GM21619 (cell line): Measurements from ENCODE around the gene CMTM4.

Experiments used
- ATAC-seq: cut with Tn5 transposase; IDR thresholded peaks from one replicate; pipeline ENCODE4 v1.9.1; 2021; ENCODE audit not compliant: unreplicated experiment

The CMTM4 gene

DNA sequence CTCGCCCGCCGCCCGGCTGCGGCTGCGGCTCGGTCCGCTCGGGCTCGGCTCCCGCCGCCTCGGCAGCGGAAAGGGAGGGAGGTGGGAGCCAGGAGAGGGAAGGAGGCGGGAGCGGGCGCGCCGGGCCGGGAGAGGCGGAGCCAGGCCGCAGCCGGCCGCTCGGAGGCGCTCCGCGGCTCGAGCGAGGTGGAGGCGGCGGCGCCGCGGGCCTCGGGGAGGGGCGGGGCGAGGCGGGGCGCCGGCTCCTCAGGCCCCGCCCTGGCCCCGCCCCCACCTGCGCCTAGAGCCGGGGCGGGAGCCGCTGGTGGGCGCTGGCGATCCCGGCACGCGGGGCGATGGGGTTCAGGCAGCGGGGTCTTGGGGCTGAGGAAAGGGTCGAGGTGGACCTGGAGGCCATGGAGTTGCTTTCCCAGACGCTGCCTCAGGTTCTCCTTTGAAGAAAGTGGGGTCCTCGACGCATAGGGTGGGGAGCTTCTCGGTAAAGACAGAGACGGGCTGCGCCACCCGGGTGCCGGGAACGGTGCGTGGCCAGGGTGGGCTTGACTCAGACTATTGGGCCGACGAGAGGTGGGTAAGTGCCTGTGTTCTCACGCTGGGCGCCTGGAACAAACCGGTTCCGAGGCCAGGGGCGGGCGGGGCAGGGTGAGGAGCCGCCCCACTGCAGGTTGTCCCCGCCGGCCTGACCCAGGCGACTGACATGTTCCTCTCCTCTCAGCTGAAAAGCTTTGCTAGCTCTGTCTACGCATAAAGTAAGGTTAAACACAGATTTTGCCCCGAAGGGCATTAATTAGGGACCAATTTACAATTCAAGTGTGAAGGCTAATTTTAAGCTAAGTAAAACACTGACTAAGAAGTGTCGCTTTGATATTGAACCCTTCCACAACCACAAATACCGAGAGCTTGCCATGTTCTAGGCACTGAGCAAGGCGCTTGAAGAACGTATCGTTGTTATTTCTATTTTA is at the start of gene CMTM4:
CMTM4 (minus strand) TSS at position 75 of the 962 bp plus-strand sequence. CDS start 218 bp downstream, outside the sequence.
- peak; percentile 79 for ATAC-seq

DNA sequence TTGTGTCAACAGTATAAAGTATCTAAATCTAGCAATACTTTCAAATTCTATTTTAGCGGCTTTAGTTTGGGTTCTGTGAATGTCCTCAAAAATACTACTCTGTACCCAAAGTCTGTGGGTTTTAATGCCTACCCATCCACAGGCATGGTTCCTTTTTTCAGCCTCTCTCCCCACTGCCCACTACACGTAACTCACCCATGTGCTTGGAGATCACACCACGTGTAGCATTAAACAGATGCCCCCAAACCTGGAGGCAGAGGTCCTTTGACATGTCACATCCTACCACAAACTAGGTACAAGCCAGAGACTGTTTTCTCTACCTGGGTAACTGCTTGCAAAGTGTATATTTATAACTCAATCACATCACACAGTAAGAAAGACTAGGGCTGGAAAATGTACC is 49.5 kb upstream of the CMTM4 start:
- ATAC-seq, result no peak

DNA sequence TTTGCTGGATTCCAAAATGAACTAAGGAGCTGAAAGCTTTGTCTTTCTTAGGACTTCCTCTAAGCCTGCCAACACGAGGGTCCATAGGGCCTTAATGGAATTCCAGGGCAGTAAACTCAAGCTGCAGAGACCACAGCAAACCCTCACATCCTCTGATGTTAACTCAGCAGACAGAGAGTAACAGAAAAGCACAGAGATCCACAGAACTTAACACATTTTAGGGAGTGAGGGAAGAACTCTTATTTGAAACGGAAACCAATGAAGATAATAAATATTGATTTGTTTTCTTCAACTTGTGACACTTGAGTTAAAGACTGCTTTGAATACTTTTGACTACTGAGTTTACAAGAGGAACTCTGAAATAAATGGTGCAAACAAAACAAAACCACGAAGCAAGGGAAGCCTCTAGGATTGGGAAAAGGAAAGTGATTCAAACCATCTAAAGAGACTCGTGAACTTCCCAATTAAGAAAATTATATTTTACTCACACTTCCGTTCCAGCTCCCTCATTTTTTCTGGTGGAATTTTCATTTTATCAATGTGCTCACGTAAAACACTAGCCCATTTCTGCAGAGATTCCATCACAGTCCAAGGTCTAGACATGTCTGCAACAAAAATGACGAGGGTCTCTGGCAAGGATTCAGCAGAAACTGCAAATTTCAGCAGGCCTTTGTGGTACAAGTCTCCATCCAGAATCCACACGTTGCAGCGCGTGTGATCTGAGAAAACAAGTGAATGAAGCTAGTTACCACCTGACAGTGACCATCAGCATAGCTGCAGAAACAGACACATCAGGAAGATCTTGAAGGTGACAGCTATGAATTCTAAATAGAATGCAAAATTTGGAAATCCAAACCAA is 45.6 kb upstream of the CMTM4 start:
- ATAC-seq, result no peak

DNA sequence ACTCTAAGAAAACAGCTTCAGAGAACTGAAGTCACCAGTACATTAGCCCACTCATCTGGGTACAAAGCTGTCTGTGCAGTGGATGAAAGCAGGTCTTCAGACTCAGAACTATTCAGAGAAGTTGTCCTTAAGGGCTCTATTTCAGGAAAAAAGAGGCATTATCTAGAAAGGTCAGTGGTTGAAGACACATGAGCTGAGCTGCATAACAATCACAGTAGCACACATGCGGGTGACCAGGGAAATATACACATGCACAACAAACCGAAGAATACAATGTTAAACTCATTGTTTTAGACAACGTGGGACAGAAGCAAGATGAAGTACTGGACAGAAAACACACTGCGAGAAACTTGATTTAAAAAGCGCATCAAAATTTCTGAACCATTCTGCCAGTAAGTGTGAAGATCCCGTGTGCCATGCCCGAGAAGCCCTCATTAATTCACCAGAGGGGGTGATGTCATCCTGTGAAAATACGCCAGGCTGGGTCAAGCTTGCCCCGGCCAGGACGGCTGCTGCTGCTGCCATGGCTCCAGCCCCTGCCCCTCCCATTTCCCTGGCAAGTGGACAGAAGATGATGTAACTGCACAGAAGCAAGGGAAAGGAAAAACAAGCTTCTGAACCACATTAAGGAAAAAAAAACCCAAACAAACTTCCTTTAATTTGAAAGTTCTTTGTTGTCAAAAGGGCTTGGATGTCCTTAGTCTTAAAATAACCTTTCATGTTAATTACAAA is 44.8 kb upstream of the CMTM4 start:
- no peak for ATAC-seq

DNA sequence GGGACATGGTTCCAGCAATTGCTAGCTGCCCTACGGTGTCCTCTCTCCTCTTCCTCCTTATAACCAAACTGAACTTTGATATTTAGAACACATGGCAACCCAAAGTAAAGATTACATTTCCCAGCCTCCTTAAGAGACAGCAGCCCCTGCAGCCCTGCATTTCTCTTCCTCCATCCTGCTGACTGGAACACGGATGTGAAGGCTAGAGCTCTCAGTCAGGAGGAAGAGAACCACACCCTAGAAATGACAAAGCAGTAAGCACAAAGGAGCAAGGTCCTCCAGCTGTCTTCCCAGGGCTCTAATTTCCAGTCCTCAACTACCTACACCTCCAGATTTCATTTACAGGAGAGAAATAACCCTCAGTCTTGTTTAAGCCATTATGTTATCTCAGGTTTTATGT is 44.0 kb upstream of the CMTM4 start:
- no peak for ATAC-seq

DNA sequence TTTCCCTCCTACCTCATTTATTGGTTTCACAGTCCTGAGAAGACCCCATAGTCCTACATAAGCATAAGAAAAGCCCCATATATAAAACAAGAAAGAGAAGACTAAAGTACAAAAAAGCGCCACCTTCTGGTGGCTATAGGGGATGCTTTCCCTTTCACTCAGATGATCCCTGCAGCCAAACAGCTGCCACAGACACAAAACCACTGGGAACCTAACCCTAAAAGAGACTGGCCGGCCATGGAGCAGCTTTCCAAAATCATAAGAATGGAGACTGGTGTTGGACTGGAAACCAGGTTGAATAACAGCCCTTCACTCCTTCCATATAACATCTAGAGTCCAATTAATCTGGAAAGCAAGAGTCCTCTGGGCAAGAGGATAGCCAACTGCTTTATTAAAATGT is 43.5 kb upstream of the CMTM4 start:
- ATAC-seq, result no peak

DNA sequence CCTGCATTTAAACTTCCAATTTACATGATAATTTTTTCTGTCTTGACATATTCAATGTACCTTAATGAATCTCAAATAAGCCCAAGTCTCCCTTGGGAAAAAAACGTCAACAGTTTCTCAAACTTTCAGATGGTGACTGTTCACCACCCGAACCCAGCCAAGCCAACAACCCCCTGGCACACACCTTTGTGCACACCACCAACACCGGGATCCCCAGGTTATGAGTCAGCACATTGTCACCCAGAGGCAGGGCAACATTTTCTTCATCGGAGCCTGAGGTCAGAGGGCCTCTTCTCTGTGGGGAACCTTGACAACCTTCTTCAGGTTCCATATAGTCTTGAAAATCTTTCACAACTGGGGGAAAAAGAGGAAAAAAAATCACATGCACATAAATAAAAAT is 39.3 kb upstream of the CMTM4 start:
- no peak for ATAC-seq

DNA sequence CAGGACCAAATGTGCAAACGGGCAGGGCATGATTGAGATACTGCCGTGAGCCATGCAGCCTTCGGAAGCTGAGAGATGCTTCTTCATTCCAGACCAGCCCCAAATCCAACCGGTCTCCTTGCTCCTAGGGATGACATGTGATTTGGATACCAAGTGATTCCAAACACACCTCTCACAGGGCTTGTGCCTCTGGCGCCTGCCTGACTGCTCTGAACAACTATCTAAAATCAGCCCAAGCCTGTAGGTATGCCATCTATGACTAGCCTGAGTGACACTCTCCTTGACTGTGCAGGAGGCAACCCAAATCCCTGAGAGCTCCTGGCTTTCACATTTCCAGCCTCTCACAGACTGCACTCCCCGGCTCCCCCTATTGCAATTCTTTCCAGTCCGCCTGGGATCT is 34.6 kb upstream of the CMTM4 start:
- no peak for ATAC-seq

DNA sequence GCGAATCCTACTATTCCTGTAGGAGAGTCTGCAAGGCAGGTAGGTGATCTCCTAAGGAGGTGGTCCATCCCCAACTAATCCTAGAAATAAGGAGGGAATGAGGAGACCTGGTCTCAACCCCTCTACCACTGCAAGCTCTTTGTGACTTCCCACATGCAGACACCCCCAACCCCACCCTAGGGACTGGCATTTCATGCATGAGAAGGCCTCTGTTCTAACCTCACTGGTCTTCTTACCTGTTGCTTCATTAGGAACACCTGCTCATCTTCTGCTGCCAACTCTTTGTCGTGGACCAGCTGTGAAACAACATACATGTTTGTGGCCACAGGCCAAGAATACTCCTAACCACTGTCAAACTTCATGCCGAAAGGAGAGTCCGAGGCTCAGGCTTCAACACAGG is 32.3 kb upstream of the CMTM4 start:
- ATAC-seq, result no peak

DNA sequence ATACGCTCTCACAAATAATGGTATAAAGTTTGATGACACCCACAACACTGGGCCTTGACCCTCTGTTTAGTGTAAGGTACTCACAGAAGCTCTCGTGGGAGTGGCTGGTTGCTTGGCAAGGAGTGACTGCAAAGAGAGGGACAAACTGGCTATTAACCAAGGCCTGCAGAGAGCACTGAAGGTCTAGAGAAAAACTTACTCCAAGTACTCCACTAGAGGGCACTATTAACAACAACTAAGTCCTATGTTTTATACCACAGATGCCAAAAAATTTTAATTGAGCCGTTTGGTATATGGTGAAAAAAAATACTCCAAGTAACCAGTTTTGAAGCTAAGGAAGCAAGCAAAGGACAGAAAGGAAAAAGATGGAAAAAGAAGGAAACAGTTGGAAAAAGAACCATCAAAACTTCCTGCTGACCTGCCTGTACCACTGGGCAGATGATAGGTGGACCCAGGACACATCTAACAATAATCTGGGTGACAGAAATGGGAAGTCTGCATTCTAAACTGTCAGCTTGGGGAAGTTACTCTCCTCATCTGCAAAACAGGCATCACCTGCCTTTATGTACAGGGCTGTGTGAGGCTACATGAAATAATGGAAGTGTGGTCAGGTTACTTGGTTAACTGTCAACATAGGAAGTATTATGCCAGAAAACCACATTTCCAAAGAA is 31.7 kb upstream of the CMTM4 start:
- no peak for ATAC-seq

DNA sequence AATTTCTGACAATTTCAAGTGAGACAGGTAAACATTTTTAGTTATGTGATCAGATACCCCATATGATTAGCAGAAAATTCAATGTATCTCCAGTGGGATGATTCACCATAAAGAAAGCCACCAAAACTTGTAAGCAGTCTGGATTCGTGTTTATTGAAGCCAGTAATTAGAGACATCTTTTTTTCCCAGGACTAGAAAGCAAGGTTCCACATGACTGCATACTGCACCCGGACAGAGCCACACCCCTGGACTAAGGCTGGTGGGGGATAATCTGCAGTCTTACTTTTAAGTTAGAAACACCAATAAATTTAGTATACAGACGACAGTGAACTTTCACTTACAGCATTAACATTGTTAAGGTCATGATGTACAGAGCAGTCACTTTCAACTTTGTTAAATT is 24.2 kb upstream of the CMTM4 start:
- no peak for ATAC-seq

DNA sequence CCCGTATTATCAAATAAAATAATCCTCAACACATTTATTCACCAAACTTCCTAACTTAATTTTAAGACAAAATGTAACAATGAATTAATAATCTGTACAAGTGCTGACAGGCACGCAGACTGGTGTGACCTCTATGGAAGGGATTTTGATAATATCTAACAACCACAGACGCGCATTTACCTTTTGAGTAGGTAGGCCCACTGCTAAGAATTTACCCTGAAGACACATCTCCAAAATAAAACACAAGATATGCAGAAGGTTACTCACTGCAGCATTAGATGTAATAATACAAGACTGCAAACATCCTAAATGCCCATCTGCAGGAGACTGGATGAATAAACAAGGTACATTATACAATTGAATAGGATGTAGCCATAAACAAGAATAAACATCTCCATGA is 22.7 kb upstream of the CMTM4 start:
- ATAC-seq, result no peak

DNA sequence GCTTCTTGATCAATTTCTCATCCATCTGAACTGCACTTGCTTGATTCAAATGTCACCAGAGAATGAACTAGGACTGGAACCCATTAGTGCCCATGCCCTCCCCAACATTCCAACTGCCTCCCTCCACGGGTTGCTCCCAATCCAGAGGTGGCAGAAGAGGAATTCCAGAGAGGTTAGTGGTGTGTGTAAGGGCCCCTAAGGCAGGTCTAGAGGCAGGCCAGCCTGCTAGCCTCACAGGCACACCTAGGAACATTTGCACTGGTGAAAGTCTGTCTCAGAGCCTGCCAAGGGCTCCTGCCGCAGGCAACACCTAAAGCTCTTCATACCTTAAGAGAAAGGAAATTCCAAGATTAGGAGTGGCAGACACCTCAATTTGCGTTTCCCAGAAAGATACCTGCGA is 21.2 kb upstream of the CMTM4 start:
- ATAC-seq, result no peak

DNA sequence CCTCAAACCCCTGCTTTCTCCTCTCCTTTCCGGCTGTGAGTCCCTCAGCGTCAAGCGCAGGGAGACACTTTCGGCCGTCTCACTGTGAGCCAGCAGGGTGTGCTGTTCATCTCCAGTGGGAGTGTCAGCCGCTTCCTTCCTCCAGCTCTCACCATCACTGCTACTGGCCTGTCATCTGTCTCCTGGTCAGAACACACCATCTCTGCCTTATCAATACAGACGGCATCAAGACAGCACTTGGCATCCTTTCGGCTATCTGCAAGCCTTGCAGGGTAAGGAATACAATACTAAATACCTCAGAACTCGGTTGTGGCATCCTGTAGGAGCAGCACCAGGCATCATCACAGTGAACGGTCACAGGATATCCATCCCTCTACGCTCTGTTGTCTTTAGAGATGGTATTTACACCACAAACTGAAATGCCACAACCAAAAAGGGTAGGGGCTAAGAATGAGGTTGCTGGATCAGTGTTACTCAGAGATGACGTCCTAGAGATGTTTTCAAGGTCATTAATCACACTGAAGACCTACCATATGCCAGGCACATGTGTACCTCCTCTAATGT is 20.7 kb upstream of the CMTM4 start:
- ATAC-seq, result no peak

DNA sequence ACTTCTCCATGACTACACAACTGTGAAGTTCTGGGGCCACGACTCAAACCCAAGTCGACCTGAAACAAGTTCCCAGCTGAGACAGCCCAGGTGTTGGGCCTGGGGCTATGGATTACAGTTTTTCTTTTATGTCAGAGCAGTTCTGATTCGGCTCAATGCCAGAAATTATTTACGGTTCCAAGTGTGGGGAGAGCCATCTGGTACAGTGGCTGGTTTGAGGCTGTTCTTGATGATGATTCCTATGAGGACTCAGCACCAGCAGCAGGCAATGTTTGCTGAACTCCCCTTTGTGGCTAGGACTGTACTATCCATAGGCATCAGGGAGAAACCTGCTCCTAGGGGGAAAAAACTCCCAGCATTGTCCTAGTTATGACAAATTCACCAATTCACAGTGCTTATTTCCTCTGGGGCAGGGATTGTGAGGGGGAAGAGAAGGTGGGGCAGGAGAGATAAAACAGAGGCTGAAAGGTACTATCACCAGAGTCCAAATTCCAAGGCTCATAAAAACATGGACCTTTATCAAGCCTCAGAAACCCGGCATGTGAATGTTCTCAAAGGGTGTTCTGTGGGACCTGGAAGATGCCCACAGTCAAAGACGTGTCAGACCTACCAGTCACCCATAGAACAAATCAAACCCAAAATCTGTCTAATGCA is 18.2 kb upstream of the CMTM4 start:
- no peak for ATAC-seq

DNA sequence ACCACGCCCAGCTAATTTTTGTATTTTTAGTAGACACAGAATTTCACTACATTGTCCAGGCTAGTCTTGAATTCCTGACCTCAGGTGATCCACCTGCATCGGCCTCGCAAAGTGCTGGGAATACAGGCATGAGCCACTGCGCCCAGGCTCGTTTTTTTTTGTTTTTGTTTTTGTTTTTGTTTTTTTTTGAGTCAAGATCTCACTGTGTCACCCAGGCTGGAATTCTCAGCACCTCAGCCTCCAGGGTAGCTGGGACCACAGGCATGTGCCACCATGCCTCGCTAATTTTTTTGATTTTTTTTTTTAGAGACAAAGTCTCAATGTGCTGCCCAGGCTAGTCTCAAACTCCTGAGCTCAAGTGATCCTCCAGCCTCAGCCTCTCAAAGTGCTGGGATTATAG is 17.5 kb upstream of the CMTM4 start:
- ATAC-seq, result no peak

DNA sequence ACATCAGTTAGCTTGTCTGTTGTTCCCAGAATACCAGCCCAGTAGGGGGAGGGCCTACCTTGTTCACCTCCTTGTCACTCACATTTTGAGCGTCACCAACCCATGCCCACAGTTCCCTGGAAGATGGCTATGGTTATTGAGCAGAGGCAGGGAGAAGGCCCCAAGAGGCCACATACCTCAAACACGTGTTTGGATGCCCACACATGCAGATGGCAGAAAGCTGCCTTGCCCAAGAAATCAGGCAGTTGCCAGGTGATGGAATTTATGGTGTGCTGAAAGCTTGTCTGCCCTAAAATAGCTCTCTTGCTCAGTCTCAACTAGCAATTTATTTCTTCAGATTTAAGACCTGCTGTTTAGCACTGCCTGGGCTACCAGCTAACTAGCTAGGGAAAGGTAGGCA is 16.5 kb upstream of the CMTM4 start:
- no peak for ATAC-seq

DNA sequence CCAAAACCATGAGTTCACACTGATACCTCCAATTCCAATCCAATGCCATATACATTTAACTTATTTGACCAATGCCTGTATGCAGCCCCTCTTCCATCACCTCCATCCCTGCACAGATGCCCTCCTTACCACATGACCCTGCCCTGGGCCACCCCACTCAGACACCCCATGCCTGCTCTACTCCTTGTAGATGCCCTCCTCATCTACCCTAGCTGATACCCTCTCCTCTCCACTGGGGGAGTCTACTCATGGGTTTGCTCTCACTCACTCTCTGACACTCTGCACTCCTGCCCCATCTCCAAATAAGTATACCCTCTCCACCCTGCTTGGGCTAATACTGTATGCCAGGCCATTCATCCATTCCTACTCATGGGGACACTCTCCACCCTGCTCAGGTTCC is 16.0 kb upstream of the CMTM4 start:
- ATAC-seq, result no peak

DNA sequence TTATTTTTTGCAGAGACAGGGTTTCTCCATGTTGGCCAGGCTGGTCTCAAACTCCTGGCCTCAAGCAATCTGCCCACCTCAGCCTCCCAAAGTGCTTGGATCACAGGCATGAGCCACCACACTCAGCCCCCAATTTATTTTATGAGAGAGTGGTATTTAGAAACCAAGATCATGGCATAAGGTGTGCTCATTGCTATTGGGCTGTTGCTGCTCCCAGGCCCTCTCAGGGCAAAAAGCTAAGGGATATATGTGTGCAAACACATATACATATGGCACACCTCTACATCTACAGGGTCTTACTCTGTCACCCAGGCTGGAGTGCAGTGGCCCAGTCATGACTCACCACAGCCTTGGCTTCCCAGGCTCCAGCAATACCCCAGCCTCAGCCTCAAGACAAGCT is 15.0 kb upstream of the CMTM4 start:
- ATAC-seq, result no peak

DNA sequence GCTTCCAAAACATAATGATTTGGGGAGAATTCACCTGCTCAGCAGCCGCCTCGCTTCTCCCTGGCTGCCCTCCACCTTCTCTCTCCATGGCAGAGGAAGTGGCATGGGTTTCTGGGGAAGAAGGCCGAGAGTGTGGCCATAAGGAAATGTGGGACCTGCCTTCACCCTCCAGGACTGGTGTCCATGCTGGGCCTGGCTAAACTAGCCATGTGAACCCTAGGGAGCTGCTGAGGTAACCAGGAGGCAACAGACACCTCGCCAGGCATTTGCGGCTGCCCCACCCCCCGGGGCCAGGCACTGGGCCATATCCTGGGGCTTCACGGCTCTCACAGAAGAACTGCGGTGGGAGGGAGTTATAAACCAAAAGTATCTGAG is 9.9 kb upstream of the CMTM4 start:
- no peak for ATAC-seq
